HG02623 (cell line): Measurements from ENCODE around the gene ANK3.
"Not testable (repeated sequence)": the region's sequence is repeated elsewhere in the genome, so short reads cannot be mapped to it uniquely, and the experiment has no call there.

Experiments used
- ATAC-seq: cut with Tn5 transposase; IDR thresholded peaks from one replicate; pipeline ENCODE4 v1.9.1; 2021; ENCODE audit warnings: moderate library complexity; ENCODE audit not compliant: unreplicated experiment

The ANK3 gene

DNA sequence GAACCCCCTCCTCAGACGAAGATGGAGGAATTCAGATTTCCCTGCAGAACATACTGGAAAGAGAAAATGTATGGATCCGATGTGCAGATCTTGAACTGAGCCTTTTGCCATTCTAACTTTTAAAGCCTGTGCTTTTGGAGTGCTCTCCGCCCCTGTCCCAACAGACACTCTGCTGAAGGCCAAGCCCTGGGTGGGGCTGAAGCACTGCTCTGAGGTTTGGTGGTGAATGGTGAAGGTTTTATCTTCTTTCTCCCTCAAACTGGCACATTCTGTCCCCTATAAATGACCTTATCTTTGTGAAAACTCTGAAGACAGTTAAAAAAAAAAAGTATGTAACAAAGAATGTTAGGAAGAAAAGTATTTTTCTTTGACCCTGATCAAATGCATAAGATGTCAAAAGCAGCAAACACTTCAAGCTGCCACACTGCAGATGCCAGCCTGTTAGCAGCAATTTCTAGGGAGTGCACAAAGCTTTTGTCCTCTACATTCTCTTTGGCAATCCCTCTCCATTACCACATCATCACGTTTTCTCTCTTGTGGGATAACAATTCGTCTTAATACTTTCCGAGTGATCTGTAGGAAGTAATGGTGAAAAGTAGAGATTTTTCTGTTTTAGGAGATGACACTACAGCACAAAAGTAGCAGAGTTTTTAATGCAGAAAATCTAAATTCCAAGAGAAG is 346.0 kb downstream of the ANK3 start:
- ATAC-seq = no peak

DNA sequence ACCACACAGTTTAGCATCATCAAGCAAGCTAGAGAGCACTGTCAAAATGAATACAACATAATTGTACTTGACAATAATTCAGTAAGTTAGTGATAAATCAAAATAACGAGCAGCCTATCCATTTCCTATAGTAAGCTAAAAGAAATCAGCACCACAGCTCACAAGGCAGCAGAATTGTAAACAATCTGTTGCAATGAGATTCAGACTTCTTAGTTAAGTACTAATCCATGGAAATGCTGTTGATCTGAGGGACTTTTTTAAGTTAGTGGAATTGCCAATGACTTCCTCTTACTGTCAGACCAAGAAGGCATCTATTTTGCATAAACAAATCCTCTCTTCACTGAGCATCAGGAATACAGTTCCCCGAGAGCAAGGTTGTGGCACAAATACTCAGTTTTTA is 346.8 kb downstream of the ANK3 start:
- no peak for ATAC-seq

DNA sequence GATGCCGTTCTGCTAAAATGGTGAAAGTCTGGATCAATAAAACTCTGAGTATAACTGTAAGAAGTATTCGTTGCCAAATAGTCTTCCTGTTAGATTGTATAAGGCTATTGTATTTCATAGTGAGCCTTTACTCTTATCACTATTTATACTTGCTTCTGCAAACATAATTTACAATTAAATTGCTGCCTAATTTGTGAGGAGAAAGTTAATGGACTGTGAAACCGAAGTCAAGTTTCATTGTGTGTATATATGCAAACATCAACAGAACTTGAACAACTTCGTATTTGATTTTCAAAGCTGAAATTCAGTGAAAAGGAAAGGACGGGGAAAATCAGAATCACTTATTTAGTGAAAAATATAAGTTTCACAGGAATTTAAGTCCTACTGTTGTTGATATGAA is 347.4 kb downstream of the ANK3 start:
- ATAC-seq = no peak

DNA sequence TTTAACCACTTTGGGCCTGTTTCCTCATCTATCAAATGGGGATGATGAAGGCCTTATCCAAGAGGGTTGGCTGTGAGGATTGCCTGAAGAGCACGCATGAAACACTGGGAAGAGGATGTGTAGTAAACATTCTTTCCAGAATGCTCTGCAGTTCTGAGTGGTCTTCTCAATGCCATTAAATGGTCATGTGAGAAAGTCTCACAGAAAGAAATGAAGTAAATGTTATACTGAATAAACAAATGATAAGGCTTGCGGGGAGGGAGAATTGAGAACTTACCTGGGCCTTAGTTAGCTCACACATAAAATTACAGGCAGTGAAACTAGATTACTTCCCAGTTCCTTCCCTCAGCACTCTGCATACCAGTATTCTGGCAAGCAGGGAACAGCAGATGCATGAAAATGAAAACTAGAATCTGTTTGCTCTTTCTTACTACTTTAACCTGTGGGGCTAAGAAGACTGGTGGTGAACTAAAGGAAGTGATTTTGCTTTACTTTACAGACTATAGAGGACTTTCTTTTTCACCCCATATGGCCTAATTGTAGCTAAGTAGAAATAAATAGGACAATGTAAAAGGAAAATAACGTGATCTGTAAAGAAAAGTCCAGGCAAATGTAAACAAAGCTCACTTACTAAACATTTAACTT is 348.1 kb downstream of the ANK3 start:
- ATAC-seq = no peak

DNA sequence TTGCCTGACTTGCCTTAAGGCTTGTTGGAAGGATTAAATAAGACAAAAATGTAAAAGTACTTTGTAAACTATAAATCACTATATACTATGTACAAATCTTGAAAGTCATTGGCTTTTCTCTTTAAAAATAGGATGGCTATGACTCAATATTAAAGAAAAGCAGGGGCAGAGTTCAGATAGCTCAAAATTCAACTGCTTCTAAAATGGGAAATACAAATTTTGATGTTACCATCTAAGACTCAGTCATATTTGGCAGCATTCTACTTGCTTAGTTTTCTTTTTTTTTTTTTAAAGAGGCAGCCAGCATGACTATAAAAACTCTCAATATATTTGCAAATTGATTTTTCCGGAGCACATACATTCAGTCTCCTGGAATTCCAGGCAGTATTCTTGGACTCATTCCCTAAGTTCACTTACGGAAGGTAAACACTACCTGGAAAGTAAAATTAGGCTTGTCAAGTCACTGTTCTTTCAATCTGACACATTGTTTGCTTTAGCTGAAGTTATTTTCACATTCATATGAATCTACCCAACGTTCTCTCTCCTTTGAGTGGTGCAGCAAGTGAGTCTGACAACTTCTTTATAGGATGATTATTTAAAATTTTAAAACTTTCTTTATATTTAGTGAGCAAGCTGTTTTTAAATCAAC is 349.5 kb downstream of the ANK3 start:
- ATAC-seq = no peak

DNA sequence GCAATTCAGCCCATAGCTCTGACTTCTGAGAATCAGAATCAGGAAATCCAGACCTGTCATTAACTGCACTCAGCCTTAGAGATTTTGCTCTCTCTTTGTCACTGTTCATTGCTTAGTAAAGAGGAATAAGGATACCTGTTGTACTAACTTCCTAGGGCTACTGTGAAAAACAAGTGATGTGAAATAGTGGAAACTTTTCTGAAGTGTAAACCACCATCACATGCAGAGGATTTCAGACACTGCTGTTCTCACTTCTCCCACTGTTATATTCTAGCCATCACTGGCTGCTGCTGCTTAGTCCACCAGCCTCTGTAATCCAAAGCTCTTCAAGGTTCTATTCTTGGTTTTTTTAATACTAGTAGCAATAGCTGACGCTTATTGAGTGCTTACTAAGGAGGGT is 353.7 kb downstream of the ANK3 start:
- ATAC-seq = peak; percentile 65

DNA sequence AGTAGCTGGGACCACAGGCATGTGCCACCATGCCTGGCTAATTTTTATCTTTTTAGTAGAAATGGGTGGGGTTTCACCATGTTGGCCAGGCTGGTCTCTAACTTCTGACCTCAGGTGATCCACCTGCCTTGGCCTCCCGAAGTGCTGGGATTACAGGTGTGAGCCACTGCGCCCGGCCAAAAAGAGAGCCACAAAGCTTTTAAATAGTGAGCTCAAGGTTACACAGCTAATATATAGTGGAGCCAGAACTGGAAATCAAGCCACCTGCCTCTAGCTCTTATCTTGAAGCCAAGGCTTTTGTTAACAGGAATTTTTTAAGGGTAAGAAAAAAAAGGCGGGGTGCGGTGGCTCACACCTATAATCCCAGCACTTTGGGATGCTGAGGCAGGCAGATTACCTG is 354.3 kb downstream of the ANK3 start:
- not testable (repeated sequence) for ATAC-seq

DNA sequence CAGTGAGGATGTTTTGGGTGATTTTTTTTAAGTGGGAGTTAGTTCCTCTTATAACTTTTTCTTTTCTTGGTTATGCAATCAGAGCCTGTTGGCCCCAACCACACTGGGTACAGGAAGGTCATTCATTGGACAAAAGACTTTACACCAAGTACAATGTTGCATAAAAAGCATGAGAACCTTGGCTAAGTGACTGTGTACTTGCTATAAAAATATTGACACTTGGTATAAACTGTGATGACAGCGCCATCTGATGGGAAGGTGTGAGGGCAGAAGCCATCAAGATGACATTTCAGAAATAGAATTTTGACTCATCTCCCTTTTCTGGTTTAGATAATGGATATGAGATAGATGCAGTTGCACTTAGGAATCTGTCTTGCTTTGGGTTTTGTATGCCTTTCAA is 357.0 kb downstream of the ANK3 start:
- ATAC-seq = no peak

DNA sequence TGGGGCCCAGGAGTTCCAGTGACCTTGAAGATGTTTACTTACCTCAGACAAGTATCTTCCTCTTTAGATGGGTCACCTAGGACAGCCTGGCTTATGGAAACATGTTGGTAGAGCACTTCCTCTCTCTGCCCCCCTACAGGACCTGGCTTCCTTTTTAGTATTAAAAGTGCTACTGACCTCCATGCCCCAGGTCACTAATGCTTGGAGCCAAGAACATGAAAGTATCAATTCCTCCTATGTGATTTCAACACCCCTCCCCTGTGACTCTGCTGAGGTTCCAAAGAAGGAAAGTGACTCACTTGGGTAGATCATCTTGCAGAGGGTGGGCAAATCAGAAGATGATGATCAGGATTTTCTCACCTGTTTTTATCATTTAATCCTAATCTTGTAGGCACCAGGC is 358.0 kb downstream of the ANK3 start:
- ATAC-seq = peak; percentile 51

DNA sequence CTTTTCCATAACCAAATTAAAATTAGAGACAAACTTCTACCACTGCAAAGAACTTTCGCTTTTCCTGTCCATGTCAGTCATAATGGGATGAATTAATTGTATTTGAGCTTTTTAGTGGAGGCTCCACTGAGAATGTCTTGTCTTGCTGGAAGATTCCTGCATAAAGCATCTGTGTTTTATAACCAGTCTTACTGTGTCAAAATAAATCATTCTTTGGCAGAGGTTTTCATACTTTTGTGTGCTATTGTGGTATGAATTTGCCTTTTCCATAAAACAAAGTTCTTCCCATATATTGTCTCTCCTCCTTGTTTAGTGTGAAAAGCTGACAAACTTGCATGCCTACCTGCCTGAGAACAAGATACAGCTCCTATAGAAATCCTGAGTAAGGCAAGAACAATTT is 358.5 kb downstream of the ANK3 start:
- ATAC-seq = no peak

DNA sequence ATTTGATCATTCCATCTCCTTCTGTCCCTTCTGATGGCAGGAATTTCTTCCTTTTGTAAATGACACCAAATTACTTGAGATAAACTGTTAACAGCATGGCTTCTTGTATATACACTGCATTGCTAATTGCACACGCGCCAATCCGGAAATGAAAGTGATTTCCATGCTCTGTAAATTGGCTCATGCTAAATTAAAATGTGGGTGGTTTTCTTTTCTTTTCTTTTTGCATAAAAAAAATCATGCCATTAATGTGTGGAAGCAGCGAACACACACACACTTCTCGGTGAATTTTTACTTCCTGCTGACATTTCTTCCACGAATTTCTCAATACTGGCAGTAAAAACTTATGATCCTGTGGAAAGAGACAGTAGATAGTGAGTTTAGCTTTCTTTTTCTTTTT is 360.2 kb downstream of the ANK3 start:
- ATAC-seq = no peak

DNA sequence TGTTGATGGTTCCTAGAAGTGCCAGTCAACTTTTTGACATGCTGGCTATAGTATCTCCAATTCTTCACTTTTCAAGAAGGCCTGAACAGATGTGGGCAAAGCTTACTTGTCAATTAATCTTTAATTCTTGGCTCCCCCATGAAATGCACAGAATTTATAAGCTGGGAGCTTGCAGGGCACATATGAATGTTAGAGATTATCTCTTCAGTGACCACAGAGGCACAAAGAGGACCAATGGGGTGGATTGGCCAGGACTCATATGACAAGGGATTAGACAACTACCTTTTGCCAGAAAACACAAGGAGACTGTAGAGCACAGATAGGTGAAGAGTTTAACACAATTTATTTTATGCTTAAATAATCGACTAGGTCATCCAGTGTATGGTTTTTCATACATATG is 361.6 kb downstream of the ANK3 start:
- ATAC-seq = no peak

DNA sequence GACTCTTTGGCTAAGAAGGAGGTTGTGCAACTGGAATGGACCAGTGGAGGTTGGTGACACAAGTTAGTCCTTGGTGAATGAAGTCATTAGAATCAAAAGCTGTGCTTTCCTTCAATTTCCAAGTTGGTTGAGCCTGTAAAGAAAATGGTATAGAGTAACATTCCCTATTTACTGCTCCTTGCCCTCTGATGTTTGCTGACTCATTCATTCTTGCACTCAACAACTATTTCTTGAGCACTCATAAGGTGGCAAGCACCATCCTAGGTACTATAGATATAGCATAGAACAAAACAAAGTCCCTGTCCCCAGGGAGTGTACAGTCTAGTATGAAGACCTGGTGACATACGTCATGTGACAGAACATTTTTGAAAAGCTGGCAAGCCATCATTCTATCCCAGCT is 364.4 kb downstream of the ANK3 start:
- ATAC-seq = no peak

DNA sequence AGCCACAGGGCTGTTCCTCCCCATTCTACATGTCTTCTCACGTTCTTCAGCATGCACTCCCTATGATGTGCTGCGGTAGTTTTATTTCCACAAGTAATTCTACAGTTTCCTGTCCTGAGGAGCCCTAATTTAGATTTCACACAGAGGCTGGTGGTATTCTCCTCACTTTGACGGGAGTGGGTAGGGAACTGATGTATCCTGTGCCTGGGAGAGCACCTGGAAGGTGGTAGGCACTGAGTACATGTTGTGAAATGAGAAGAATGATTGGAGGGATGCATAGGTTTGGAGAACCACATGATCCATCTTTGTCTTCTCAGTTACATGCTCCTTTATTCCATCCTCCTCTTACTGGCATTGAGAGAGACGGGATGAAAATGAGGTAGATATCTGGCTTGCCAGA is 365.2 kb downstream of the ANK3 start:
- ATAC-seq = no peak

DNA sequence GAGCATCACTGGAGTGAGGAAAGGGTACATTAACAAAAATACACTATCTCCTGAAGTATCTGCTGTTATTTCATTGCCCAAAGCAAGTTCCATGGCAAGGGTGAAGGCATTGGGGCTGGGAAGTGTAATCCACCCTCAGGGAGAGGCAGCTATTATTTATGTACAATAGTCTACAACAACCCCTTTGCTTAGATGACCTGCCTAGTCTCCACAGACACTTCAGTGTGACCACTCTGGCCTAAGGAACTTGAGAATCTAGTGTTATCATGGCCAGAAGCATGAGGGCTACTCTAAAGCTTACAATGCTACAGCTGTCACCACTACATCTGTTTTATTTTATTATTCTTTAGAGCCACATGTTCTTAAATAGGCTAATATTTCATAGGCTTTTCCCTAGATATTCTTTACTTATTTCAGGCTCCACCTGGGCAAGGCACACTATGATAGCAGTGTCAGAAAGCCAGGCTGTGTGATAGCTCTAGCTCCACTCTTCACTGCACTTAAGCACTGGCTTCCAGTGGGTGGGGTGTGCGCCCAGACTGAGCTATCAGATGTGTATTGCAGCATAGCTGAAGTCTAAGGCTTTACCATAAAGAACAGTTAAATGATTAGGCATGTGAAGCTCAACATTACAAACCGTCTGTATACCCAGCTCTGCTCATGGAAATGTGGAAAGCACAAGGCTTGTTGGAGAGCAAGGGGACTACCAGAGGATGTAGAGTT is 366.4 kb downstream of the ANK3 start:
- ATAC-seq = no peak

DNA sequence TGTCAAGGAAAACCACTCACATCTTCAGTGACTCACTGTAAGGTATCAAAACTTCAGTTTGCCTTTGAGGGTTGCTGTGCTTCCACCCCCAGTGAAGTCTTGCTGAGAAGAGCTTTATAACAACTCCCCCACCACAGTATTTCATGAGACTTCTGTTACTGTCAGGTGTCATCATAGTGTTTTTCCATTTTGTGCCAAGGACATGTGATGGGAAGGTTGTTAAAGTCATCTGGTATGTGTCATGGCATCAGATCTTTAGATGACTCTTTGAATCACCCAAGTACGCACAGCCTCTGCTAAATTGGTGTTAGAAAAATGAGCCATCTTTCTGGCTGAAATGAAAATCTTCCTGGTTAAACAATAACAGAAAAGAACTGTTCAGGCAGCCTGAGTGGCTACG is 368.3 kb downstream of the ANK3 start:
- no peak for ATAC-seq

DNA sequence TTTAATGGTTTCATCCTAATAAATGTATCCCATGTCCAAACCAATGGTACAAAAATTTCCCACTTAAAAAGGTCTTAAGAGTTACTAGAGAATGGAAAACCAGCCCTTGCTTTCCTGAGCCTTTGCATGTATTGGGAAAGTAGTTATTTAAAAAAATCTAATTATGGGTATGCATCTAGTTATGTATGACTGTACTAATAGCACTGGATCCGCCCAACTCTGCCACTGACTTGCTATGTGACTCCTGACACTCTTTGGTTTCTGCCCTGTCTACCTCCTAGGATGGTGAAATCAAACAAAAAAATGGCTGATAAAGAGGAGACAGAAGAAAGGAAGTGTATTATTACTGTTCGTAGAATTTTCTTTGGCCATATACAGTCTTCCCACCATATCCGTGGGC is 372.9 kb downstream of the ANK3 start:
- ATAC-seq = no peak

DNA sequence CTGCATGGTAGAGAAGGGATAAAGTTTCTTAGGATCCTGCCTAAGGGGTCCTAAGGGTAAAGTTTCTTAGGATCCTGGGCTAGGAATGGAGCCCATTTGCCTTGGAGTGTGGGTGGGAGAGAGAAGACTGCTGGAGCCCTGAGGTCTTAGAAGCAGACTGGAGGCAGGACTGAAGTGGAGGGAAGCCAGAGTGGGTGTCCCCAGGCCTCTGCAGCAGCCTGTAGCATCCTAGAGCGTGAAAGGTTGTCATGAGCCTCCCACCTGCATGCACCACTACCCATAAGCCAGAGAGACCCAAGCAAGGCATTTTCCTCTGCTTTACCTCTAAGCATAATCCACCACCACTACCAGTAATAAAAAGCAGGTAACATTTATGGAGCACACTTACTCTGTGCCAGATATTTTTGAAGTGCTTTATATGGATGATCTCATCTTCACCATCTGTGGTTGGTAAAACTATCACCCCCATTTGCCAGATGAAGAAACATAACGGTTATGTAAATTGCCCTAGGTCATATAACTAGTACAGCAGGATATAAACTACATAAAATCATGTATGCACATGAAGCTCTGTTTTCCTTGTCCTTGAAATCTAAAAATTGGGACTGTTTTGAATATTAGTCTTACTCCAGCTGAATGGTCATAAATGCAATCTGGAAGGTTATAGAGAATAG is 379.8 kb downstream of the ANK3 start:
- ATAC-seq = no peak

DNA sequence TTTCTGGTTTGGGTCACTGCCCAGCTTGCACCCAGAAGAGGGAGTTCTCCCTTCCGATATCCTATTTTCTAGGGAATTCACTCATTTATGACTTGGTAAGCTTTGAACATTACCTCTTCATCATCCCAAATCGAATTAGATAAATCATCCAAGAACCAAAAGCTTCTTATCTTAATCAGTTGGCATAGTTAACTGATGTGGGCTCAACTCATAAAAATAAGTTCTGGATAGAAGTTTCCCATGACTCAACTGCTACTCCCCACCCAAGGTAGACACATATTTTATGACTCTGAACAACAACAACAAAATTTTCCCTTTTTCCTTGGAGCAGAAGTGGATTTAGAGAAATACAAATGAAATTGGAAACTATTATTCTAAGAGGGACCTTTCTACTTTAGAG is 380.4 kb downstream of the ANK3 start:
- no peak for ATAC-seq

DNA sequence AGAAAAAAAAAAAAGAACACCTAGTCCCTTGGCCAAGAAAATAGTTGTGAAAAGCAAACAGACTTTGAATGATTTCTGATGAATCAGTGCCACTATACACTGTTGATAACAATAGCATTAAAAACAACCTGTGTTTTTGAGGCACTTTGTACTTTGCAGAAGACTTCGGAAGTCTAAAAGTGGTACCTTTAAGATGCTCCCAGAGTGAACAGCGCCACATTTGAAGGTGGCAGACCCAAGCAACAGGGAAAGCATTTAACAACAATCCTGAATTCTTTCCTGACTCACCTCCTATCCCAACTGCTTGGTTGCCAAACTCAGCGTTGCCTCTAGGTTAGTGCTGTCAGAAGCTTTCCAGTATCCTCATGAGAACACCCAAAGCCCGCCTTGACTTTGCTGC is 380.9 kb downstream of the ANK3 start:
- no peak for ATAC-seq

DNA sequence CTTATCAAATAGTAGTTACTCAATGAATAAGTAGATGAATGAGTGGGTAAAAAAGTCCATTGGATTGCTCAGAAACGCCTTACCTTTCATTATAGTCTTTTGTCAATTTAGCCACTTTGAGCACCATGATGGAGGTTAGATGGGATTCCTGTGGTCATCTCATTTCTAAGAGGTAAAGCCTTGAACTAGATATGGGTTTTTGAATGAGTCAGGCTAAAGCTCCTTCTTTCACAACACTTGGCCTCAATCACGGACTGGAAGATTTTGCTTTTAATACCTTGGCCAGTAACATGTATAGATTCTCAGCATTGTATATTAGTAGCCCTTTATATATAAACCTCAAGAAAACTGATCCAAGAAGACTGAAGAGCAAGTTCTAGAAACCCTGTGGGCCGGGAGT is 383.6 kb downstream of the ANK3 start:
- no peak for ATAC-seq
